HG02938 (cell line): Measurements from ENCODE around the gene MGA.

Source experiments
- ATAC-seq: cut with Tn5 transposase; IDR thresholded peaks from one replicate; pipeline ENCODE4 v1.9.1; 2021; ENCODE audit warnings: mild to moderate bottlenecking, moderate library complexity; ENCODE audit not compliant: unreplicated experiment

MGA gene

DNA sequence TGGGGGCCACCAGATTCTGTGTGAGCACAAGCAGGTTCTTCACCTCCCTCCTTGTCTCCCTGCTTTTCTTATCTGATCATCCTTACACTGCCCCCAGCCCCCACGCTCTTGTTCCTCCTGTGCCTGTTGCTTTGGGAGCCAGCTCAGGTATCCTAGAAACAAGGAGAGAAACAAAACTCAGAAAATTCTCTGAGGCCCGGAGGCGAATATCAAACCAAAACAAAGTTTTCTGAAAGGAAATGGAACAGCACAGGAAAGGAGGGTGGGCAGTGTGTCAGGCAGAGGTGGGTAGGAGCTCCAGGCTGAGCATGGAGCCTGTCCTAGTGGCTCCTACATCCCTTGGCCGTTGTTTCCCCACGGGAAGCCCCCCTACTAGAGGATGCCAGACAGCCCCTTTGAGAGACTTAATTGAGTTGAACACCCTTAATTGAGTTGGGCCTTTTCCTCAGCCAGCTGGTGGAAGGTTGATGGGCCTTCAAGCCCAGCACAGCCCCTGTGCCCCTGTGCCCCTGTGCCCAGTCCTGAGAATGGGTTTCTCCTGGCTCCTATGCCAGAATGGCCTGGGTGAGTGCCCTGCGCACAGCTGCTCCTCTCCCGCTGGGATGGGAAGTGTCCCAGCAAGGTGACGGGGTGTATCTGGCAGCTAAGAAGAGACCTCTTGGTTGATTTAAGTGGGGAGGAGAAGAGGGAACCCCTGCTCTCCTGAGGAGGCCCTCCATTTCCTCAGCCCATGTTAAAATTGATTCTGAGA, 144.9 kb downstream of the MGA start:
- ATAC-seq = no peak

DNA sequence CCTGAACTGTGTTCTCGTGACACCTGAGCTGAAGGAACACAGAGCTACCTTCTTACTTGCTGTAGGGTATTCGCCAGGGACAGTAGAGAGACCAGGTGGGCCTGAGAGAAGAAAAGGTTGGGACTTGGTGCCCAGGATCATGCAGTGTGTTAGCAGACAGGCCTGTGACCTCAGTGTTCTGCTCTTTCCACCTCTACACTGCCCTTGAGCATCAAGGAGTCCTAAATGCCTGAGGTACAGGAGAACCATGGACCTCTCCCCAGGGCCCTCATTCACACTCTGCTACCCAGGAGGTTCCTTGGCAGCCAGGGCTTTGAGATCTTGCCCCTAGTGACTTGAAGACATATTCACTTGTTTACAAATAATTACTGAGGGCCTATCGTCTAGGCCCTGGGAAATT, 145.5 kb downstream of the MGA start:
- no peak for ATAC-seq

DNA sequence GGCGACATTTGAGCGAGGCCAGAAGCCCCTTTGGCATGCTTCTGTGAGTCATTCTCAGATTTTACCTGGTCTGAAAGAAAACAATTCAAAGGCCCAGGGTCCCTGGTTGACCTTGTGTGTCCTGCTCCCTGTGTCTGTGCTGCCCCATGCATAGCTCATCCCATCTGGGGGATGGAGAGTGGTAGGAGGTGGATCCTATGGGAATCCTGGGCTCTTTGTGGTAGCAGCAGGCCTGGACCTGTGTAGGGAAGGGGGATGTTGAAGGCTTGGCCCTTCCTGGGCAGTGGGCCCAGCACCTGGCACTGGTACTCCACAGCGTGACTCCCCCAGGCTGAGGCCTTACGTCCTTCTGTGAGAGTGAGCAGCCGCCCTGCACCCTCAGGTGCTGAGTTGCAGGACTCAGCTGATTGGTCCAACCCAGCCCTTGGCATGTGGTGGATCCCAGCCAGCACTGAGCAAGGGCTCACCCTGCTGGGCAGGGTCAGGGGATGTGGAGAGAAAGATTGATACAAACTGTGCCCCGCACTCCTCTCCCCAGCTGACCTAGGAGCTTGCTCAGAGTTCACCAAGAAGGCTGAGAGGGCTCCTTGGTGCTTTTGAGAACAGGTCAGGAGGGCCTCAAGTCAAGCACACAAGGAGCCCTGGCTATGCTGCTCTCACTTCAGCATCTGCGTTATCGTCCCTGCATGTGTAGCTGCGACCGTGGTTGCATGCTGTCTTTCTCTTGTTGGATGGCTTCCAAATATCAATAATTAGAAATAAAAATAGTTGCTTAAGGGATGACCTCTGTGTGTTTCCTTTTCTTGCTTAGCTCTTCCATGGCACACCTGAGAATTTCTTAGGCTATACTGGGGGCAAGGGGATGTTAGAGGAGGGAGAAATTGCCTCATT, 146.3 kb downstream of the MGA start:
- ATAC-seq = no peak

DNA sequence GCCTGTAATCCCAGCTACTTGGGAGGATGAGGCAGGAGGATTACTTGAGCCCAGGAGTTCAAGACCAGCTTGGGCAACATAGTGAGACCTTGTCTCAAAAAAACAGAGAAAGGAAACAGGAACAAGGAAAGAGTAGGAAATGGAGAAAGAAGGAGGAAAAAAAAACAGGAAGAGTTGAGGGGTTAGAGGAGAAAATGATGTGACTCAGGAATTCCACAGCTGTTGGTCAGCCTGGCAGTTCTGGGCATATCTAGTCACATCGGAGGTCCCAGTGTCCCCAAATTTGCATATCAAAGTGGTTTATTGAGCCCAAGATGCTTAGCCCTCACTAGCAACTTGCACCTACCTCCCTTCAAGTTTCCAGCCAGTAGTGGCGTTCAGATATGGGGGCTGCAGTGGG, 148.9 kb downstream of the MGA start:
- no peak for ATAC-seq

DNA sequence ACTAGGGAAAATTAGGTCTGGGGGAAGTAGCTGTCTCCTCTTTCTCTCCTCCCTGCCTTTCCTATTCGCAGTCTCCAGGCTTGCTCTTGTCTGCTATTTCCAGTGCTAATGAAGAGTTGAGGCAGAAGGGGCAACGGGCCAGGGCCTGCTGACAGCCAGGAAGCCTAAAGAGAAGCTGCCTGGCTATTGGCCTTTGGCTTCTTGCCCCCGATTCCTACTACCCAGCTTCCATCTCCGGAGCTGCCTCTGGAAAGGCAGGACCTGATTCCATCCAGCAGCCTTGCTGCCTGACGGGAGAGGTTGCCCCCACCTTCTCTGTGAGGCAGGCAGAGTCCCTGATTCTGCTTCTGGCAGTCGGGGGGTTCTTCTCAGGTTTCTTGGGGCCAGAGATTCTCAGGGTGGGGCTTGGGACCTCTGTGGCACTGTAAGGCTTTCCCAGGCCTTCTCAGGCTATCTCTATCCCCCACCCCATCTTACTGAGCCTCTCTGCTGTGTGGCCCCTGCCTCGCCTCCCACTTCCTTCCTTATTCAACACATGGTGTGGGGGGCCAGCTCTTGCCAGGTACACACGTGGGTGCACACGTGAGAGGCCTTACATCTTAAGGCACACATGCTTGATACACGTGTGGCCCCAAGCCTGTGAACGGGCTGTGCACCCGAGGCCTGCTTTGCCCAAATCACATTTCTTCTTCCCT, 149.5 kb downstream of the MGA start:
- no peak for ATAC-seq

DNA sequence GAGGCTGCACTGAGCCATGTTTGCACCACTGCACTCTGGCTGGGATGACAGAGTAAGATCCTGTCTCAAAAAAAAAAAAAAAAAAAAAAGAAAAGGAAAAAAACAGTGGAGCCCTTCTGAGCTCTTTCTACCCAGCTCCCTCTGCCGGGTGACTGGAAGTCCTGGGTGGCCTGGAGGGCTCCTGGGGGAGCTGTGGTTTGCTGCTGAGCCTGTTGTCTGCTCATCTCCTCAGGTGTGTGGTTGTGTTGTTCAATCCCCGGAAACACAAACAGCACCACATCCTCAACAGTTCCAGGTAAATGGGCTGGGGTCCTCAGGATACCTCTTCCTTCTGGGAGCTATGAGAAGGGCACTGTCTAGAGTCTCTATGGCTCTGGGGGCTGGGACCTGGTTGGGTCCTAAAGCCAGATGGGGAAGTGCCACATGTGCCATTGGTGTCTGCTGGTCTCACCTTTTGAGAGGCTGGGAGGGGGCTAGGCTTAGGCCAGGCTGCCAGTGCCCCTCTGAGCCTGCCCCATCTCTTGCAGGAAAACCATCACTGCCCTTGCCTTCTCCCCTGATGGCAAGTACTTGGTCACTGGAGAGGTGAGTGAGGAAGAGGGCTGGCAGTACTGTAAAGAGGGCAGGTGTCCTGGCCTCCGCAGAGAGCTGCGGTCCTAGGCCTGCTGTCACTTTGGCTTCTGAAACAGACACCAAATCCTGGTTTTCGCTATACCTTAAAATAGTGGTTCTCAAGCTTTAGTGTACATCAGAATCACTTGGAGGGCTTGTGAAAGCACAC, 150.6 kb downstream of the MGA start:
- no peak for ATAC-seq

DNA sequence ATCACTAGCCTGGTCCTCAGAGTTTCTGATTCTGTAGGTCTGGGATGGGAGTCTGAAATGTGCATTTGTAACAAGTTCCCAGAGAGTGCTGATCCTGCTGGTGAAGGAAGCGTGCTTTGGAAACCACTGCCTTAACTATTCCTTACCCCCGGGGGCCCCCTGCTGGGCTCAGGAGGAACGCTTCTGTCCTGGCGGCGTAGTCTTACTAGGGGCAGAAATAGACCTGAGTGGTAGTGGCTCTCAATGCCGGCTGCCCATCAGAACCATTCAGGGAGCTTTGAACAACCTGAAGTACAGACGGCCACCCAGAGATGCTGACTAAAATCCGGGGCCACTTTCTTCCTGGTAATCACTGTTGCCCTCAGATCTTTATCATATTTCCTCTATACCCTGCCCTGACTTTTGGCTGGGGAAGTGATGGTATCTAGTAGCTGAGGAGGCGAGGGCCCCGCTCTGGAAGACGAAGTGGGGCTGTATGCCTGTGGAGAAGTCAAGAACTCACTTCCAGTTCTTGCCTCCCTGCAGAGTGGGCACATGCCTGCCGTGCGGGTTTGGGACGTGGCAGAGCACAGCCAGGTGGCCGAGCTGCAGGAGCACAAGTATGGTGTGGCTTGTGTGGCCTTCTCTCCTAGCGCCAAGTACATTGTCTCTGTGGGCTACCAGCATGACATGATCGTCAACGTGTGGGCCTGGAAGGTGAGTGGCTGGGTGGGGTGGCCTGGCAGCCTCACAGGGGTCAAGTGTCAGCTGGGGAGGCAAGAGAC, 151.4 kb downstream of the MGA start:
- ATAC-seq = no peak

DNA sequence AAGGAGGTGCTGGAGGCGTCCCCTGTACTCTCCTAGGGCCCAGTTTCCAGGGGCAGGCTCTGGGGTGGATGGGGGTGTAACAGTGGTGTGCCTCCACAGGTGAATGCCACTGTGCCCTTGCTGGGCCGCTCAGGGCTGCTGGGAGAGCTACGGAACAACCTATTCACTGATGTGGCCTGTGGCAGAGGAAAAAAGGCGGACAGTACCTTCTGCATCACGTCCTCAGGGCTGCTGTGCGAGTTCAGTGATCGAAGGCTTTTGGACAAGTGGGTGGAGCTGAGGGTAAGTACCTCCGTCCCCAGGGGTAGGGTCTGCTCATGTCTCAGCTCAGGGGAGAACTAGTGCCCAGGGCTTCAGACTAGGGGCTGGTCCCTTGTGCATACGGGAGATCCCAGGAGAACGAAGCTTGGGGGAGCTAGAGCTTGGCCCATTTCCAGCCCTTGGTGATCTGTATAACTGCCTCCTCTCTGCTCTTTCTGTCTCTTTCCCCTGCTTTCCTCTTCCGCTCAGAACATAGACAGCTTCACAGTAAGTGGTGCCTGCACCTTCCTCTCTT, 152.7 kb downstream of the MGA start:
- no peak for ATAC-seq

DNA sequence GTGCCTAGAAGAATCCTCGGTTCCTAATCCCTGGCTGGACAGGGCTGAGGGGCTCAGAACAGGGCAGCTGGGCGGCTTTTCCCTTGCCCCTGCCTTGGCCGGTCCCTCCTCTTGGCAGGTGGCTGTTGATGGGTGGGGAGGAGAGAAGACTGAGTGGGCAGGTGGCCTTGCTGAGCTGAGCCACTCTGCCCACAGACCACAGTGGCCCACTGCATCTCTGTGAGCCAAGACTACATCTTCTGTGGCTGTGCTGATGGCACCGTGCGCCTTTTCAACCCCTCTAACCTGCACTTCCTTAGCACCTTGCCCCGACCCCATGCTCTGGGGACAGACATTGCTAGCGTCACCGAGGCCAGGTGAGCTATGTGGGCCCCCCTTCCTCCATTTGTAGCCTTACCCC, 153.2 kb downstream of the MGA start:
- no peak for ATAC-seq

DNA sequence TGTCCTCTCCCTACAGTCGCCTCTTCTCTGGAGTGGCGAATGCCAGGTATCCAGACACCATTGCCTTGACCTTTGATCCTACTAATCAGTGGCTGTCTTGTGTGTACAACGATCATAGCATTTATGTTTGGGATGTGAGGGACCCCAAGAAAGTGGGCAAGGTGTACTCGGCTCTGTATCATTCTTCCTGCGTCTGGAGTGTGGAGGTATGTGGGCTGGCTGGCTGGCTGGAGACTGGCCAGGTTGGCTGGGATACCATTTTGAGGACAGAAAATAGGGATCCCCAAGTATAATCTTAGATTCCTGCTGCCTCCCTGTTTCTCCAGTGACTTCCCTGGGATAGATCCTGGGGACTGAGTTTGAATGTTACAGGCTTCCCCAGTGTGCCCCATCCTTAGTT, 154.3 kb downstream of the MGA start:
- ATAC-seq = no peak

DNA sequence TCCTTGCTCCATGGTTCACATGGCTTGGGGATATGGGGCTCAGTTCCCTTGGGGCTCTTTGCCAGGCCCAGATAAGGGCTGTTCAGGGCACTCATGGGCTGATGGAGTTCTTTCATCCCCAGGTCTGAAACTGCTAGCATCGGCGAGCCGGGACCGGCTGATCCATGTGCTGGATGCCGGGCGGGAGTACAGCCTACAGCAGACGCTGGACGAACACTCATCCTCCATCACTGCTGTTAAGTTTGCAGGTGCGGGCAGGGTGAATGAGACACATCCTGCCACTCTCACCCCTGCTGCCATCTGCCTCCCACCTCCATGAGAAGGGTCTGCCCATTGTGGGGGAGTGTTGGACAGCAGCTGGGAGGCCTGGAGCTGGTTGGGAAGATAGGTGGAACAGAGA, 156.6 kb downstream of the MGA start:
- no peak for ATAC-seq

DNA sequence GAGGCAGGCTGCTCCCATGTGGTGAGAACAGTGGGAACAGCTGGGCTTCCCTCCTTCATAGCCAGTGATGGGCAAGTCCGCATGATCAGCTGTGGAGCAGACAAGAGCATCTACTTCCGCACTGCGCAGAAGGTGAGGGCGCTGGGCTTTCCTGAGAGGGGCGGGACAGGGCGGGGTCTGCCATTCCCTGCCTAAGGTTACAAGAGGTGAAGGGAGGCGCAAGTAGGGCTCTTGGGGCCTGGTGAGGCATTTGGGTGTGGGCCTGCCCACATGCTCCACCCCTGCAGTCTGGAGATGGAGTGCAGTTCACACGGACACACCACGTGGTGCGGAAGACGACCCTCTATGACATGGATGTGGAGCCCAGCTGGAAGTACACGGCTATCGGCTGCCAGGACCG, 157.1 kb downstream of the MGA start:
- ATAC-seq = no peak

DNA sequence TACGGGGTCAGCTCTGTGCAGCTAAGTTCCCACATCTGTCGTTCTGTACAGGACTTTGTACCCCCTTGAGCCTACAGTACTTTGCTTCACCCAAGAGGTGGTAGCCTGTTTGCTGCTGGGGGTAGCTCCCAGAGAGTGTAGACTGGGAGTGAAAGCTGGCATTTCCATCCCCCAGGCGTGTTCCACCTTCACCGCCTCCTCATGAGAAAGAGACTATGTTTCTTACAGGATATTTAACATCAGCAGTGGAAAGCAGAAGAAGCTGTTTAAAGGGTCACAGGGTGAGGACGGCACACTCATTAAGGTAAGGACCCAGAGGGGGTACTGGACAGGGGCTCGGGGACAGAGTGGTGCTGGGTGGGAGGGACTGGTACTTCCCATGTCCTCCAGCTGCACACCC, 157.6 kb downstream of the MGA start:
- no peak for ATAC-seq

DNA sequence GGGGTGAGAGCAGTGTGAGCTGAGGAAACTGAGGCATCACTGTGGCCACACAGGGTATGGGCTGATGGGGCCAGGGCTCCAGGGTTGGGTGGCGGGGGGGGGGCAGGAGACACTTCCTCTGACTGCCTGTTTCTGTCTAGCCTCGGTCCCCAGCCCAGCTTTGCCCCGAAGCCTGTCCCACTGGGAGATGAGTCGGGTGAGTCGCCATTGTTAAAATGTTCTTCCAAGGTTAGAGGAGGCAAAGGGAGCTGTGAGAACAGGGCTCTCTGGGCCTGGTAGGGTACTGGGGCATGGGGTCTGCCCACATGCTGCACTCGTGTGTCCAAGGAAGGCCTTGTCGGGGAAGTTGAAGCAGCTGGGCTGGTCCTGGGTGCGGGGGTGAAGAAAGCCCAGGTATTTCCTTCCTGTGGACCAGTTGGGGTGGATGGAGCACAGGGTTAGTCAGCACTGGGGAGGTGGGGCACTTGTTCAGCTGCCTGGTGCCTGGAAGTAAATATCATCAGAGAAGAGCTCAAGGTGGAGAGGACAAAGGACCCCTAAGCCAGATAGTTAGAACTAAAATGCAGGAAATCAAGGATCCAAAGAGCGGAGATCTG, 159.3 kb downstream of the MGA start:
- no peak for ATAC-seq

DNA sequence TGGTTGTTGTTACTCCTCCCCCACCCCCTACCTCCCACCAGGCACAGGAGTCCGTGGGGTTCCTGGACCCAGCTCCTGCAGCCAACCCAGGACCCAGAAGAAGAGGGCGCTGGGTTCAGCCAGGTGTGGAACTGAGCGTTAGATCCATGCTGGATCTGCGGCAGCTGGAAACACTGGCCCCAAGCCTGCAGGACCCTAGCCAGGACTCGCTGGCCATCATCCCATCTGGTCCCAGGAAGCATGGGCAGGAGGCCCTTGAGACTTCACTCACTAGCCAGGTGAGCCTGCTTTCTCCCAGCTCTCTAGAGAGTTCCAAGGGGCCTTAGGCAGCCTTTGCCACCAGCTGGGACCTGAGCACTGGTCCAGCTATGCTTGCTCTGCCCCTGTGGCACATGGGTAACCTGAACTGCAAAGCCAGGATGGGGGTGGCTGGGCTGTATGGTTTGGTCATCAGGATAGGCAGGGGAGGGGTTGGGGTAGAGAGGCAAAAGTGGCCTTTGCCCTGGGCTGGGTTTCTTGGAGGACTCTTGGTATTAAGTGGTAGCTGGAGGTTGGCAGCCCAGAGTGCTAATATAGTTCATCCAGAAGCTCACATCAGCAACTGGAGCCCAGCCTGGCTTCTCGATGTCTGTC, 160.7 kb downstream of the MGA start:
- ATAC-seq = no peak

DNA sequence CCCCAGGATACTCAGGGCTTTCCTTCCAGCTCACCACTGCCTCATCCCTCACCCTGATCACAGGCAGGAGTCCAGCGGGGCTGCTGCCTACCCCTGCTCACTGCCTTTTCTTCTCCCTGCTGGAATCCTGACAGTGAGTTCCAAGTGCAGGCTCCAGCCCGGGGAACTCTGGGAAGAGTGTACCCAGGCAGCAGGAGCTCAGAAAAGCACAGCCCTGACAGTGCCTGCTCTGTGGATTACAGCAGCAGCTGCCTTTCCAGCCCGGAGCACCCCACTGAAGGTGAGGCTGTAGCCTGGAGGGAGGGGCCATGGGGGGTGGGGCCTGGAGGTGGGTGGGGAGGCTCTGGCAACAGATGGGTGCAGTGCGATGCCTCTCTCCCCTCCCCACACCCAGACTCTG, 161.6 kb downstream of the MGA start:
- ATAC-seq = no peak

DNA sequence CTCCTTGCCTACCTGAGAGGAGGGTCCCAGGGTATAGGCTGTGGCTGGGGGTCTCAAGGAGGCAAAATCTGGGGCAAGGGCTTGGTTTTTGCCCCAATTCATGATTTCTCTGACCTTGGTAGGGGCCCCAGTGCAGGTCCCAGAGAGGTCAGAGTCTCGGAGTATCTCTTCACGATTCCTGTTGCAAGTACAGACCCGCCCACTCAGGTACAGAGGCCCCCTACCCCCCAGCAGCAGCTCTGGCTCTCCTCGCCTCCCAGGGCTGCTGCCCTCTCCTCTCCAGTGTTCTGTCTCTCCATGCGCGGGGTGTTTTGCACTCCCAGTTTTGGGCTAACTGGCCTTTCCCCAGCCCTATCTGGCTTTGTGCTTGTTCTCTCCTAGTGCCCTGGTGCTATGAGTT, 162.3 kb downstream of the MGA start:
- ATAC-seq = no peak
